Posterior cingulate gyrus (tissue), 11 donors: Measurements from ENCODE around the gene CSAD.
"Not testable (repeated sequence)": the region's sequence is repeated elsewhere in the genome, so short reads cannot be mapped to it uniquely, and the experiment has no call there.

Experiments used
- DNase-seq, 10 donors: peaks; one replicate each; pipeline versions ENCODE4 v3.0.0 to v3.0.0-alpha.2; 2020 to 2021; ENCODE audit warnings: mixed read lengths in 3 of 10
- intact Hi-C: fragments of 100-400 bp; cut with DNase I; formaldehyde crosslinking; loops from one replicate; pipeline ENCODE4 v1.15.1; 2023

The CSAD gene

DNA sequence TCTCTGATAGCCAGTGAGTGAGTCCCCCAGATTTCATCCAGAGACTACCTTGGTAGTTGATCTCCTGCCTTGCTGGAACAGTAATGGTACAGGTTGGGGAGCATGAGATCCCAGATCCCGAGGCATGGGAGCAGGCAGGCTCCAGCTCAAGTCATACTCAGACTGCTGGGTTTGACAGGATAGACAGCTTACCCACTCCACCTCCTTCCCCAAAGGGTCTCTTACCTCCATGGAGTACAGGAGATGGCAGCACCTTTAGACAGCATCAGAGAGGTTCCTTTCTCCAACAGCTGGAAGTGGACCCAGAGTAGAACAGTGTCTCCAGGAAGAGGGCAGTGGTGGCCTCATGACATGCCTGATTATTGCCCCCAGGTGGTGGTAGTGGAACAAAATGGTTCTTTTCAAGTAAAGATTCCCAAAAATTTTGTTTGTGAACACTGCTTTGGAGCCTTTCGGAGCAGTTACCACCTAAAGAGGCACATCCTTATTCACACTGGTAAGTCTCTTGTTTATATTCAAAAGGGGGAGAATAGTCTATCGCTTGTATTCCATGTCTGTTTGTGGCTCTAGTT lies 4.9 kb upstream of the CSAD start:
- no peak for DNase-seq
- intact Hi-C loops = no loop called here

DNA sequence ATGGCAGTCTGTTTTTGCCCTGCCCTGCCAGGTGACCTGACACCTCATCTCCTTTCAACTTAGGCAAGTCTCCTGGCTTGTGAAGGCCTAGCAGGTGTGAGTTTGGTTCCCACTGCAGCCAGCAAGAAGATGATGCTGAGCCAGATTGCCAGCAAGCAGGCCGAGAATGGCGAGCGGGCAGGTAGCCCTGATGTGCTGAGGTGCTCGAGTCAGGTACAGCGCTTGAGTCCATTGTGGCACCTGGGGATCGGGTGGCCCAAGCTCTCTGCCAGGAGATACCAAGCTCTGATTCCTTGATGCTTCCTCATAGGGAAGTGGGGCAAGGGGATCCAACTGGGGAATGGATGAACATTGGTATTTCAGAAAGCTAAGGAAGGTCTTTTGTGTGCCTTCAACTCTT lies 4.1 kb upstream of the CSAD start:
- intact Hi-C loops = loop anchor here (5.0 kb wide), 1 partner anchor 118 kb away; no protein-coding TSS in a partner anchor
- no peak for DNase-seq

- no peak for DNase-seq
- intact Hi-C loops = loop anchor here (5.0 kb wide), 1 partner anchor 116 kb away; no protein-coding TSS in a partner anchor
Measured at GRCh38 chr12:53182903-53183302, 2.2 kb upstream of the CSAD start.

DNA sequence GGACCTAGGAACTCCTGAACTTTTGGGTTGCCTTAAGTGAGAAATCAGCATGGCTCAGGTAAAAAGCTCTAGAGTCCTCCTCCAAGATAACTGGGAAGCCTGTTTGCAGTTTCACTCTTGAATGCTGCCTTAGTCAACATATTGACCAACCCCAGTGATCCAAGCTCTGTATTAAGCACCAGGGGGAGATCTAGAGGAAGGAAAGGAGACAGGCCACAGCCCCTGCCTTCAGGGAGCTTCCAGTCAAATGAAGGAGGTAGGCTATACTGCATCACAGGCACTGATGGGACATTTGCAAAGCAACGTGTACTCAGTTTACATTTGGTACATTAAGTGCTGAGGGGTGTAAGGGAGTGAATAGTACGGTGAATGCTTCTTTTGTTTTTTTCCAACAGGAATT lies 1.2 kb upstream of the CSAD start:
- DNase-seq = no peak
- intact Hi-C loops = loop anchor here (5.0 kb wide), 1 partner anchor 115 kb away; no protein-coding TSS in a partner anchor

DNA sequence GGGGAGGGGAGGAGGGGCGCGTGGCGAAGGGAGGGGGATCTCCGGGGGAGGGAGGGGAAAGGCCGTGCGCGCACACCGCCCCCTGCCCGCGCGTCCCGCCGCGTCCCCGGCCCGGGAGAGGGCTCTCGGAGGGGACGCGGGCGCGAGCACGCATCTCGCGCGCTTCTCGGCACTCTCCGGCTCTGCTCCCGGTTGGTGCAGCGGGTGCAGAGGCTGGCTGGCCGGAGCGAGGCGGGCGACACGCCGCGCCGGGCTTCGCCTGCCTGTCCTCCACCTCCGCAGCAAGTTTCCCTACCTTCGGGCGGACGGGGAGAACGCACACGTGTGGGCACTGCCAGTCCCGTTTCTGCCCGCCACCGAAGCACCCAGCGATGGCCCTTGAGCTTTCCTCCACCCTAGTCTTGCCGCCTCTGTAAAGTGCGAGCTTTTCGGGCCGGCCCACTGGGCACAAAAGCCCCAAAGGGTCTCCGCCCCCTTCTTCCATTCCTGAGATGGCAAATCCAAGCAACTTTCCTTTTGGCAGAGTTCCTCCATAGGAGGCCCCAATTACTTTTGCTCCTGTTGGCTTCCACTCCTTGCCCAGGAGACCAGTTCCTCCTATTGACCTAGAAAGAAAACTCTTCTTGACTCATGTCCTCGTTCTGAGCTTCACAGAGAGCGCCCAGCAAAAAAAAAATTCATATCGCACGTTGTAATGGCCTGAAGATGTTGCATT lies 363 bp upstream of the CSAD start:
- intact Hi-C loops = loop anchor here (5.0 kb wide), 1 partner anchor 114 kb away; no protein-coding TSS in a partner anchor
- peak; percentile 49 to 97 (median 74) for DNase-seq

GRCh38 chr12:53179687-53180219 lies 972 bp downstream of the CSAD start:
- peak in 3 of 10 donors; percentile 27 to 85 (median 34) for DNase-seq
- intact Hi-C loops = loop anchor here (5.0 kb wide), 1 partner anchor 112 kb away; no protein-coding TSS in a partner anchor

DNA sequence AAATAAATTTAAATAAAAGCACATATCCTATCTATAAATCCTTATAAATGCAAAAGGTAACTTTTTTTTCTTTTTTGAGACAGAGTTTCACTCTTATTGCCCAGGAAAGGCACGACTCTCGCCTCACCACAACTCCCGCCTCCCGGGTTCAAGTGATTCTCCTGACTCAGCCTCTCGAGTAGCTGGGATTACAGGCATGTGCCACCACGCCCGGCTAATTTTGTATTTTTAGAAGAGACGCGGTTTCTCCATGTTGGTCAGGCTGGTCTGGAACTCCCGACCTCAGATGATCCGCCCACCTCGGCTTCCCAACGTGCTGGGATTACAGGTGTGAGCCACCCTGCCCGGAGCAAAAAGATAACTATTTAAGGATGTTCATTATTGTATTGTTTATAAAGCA lies 1.9 kb downstream of the CSAD start:
- peak in 1 of 10 donors; percentile 32 for DNase-seq
- intact Hi-C loops = not testable (repeated sequence)

DNA sequence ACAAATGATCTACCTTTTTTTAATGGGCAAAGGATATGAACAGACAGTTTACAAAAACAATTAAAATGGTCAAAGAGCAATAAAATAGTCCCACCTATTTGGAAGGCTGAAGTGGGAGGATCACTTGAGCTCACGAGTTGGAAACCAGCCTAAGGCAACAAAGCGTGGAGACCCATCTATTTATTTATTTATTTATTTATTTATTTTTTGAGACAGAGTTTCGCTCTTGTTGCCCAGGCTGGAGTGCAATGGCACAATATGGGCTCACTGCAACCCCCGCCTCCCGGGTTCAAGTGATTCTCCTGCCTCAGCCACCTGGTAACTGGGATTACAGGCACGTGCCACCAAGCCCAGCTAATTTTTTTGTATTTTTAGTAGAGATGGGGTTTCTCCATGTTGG lies 3.3 kb downstream of the CSAD start:
- intact Hi-C loops = not testable (repeated sequence)

GRCh38 chr12:53176750-53177149 lies 4.0 kb downstream of the CSAD start:
- peak in 1 of 10 donors; percentile 4 for DNase-seq
- intact Hi-C loops = no loop called here

More for the DNA sequence above, 3.3 kb downstream of the CSAD start:
- peak in 1 of 10 donors; percentile 31 for DNase-seq

DNA sequence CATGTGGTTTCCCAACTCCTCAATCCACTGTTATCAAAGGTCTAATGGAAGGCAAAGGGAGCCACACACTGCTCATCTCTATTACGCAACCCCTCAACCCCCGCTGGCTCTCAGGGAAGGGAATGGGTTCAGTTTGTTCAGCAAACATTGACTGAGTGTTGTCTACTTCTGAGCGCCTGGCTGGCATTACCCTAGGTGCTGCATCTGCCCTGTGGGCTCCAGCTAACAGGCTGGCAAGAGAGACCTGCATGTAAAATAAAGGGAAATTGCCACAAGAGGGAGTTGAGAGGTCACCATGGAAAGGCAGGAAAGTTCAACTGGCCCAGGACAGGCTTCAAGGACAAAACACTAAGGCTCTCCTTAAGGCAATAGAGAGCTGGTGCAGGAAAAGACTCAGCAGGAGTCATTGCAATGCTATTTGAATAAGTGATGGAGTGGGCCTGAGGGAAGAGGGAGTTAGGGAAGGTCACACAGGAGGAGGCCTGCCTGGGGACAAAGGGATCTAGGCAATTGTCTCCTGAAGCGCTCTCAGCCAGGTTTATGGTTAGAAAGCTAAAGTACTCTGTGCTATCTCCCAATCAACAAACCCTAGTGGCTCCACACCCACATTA lies 5.7 kb downstream of the CSAD start:
- intact Hi-C loops = no loop called here
- DNase-seq = no peak

DNA sequence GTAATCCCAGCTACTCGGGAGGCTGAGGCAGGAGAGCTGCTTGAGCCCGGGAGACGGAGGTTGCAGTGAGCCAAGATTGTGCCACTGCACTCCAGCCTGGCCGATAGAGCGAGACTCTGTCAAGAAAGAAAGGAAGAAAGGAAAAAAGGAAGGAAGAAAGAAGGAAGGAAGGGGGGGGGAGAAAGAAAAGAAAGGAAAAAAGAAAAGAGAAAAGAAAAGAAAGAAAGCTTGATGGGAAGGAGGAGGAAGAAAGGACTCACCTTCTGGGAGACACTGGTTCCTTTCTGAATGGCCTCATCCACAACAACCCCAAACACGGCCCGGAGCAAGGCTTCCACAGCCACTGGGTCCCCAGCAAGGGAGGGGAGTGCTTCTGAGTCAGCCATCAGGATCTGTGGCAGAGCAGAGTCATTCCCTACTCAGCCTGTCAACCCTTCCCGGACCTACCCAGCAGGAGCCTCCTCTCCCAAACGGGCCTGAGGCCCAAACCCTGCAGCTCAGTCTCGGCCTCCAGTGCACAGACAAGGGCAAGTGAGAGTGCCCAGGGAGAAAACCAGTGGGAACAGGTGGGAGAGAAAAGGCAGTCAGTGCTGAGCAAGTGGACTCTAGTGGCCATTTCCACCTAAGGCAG lies 7.5 kb downstream of the CSAD start:
- intact Hi-C loops = no loop called here
- DNase-seq = peak in 1 of 10 donors; percentile 42

- peak in 1 of 10 donors; percentile 83 for DNase-seq
- intact Hi-C loops = no loop called here
Measured at GRCh38 chr12:53172352-53172751, 8.4 kb downstream of the CSAD start.

GRCh38 chr12:53171725-53172329 lies 8.9 kb downstream of the CSAD start:
- no peak for DNase-seq
- intact Hi-C loops = no loop called here

- intact Hi-C loops = no loop called here
Measured at GRCh38 chr12:53170876-53171724, 9.6 kb downstream of the CSAD start.

DNA sequence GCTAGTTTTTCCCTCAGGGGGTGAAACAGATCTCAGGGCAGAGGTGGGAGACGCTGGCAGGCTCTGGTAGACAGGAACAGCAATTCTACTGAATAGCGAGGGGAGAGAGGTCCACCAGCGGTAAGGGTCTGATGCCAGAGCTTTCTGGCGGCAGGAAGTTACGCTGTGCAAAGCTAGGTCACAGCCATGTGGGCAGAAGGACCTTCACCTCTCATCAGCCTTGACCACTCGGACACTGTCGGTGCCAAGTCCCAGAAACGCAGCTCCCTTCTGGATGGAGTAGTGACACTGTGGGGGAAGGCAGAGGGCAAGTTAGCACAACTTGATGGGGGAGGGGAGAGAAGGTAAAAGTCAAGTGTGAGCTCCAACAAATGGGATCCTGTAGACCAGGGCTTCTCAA lies 10.5 kb downstream of the CSAD start:
- intact Hi-C loops = no loop called here
- no peak for DNase-seq

More at GRCh38 chr12:53170876-53171724, 9.6 kb downstream of the CSAD start:
- DNase-seq = no peak

- intact Hi-C loops = no loop called here
- no peak for DNase-seq
Measured at GRCh38 chr12:53169644-53170043, 11.1 kb downstream of the CSAD start.

GRCh38 chr12:53166837-53167236 lies 13.9 kb downstream of the CSAD start:
- intact Hi-C loops = no loop called here
- DNase-seq = no peak

GRCh38 chr12:53163008-53163407 lies 17.7 kb downstream of the CSAD start:
- DNase-seq, intact Hi-C loops: not testable (repeated sequence)
